ENCODE results near the gene RP9. TPM values are rescaled to one million over a fixed set of nuclear protein-coding genes. Genes with fewer than 3 reads are reported as not detected.

RP9 gene
- total and polyA plus RNA-seq, 12 donors = 4.2 to 23.0 (median 12.1) TPM

DNA sequence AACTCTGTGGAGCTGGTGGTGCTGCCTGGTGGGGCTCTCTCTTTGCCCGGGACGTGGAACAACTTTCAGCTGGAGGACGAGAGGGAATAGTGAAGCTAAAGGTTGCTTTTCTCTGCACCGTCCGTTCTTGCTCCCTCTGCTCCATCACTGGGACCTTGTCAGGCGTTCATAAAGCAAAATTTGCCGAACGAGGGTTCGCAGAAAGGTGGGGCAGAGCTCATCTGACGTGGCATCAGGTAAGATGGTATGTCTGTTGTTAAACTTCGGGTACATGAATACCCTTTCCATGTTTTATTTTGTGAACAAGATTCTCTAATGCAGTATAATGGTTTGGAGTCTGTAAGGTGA lies 20.6 kb upstream of the RP9 start:
- TF ChIP-seq POLR2A (IDR thresholded peaks at IDR 0.05) (no peak), CTCF (IDR thresholded peaks at IDR 0.05) (no peak)
- peak overlapping the region in 3 of 5 donors; percentile 80 to 88 (median 83) for H3K27ac ChIP-seq
- no peaks in the 10 kb centered on the region for H3K27me3 ChIP-seq
- H3K4me3 ChIP-seq = peak overlapping the region; percentile 61 to 72 (median 70)
- no peaks in the 10 kb centered on the region for H3K36me3 ChIP-seq (replicated peaks in 1 of 2)
- intact Hi-C loops (cut with DNase I) = no loop called here
- peaks cover 0 to 21% of the 10 kb centered on the region in 2 donors for H3K4me1 ChIP-seq (replicated peaks in 1 of 2)
- DNase-seq = peak in 1 of 7 donors; percentile 16
- H3K9me3 ChIP-seq (replicated peaks in 1 of 3) = no peaks in the 10 kb centered on the region
- WGBS, 4 donors = 0 to 1% (median 0%) methylated on average over 11 of the region's 11 CpGs

DNA sequence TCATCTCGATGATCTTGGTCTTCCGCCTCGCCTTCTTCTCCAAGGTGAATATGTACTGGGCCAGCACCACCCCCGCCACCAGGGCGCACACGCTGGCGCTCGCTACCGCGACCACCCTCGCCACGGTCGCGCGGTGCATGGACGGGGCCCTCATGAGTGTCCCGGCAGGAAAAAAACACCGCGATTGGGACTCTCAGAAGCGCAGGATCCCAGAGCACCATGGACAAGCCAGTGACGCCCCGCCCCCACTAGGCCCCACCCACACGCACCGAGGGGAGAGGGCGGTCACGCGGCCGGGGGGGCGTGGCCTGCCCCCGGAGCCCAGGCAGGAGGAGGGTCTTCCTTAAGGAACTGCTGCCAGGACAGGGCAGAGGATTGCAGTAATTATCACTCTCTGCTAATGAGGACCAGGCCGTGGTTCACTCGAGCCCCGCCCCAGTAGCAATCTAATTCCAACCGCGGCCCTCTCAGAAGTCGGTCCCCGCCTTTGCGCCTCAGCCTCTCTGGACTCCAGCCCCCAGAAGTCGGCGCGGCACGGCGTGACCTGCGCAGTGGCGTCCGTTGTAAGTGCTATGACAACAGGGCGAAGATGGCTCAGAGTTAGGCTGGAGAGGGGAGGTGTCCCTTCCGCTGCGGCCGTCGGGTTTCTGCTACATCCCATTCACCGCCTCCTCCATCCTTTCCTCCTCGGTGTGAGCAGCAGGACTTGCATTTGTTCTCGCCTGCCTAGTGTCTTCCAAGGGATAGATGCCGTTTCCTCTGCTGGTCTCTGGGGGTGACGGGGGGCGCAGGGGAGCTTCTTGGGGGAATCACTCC lies 20.0 kb upstream of the RP9 start, which contains the start of gene BBS9:
TSS of gene BBS9 (plus strand) at position 575 of the 816 bp plus-strand sequence. CDS start 16,689 bp downstream, outside the sequence.
- intact Hi-C loops (cut with DNase I) = no loop called here
- peak; percentile 95 to 97 (median 96) for DNase-seq
- peak within 1 kb of the TSS; percentile 61 to 72 (median 70) for H3K4me3 ChIP-seq
- TF ChIP-seq POLR2A (IDR thresholded peaks at IDR 0.05) (peak in 1 of 2 donors; percentile 47), CTCF (IDR thresholded peaks at IDR 0.05) (peak in 1 of 6 experiments; percentile 16)
- no peaks in the 10 kb centered on the region for H3K36me3 ChIP-seq (replicated peaks in 1 of 2)
- peaks cover 0 to 21% of the 10 kb centered on the region in 2 donors for H3K4me1 ChIP-seq (replicated peaks in 1 of 2)
- no peaks in the 10 kb centered on the region for H3K27me3 ChIP-seq
- WGBS, 4 donors = 0% methylated on average over 41 to 57 of the region's 57 CpGs
- peak within 1 kb of the TSS; percentile 51 to 88 (median 80) for H3K27ac ChIP-seq
- H3K9me3 ChIP-seq (replicated peaks in 1 of 3) = no peaks in the 10 kb centered on the region

- Histone ChIP-seq H3K4me1 (replicated peaks in 1 of 2) (peaks cover 0 to 21% of the 10 kb centered on the region in 2 donors), H3K36me3 (replicated peaks in 1 of 2) (no peaks in the 10 kb centered on the region), H3K9me3 (replicated peaks in 1 of 3) (no peaks in the 10 kb centered on the region), H3K27ac (peak overlapping the region; percentile 51 to 88 (median 80)), H3K4me3 (peak overlapping the region; percentile 61 to 72 (median 70)), H3K27me3 (no peaks in the 10 kb centered on the region)
- DNase-seq = no peak
- 0 to 2% (median 0%) methylated on average over 3 of the region's 3 CpGs for WGBS, 4 donors
- intact Hi-C loops (cut with DNase I) = no loop called here
- TF ChIP-seq CTCF (IDR thresholded peaks at IDR 0.05) = no peak
- TF ChIP-seq POLR2A (IDR thresholded peaks at IDR 0.05) = no peak
Measured at GRCh38 chr7:33128631-33128989, 19.4 kb upstream of the RP9 start.

DNA sequence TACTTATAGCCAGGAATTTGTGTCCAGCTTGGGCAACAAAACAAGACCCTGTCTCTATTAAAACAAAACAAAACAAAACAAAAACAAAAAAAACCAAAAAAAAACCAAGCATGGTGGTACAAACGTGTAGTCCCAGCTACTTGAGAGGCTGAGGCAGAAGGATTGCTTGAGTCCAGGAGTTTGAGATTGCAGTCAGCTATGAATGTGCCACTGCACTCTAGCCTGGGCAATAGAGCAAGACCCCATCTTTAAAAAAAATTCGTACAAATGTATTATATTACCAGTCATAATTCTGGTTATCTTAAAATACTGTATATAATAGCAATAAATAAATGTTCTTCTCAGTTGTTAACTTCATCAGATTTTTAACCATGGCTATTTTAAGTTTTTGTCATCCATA lies 17.9 kb upstream of the RP9 start:
- DNase-seq = no peak
- WGBS, 4 donors = 58 to 78% (median 65%) methylated on average over 2 of the region's 2 CpGs

More for the DNA sequence above, 17.9 kb upstream of the RP9 start:
- Histone ChIP-seq H3K27ac (no peak overlapping the region), H3K9me3 (replicated peaks in 1 of 3) (no peaks in the 10 kb centered on the region), H3K27me3 (no peaks in the 10 kb centered on the region), H3K36me3 (replicated peaks in 1 of 2) (no peaks in the 10 kb centered on the region), H3K4me1 (replicated peaks in 1 of 2) (peaks cover 0 to 21% of the 10 kb centered on the region in 2 donors), H3K4me3 (no peak overlapping the region)
- intact Hi-C loops (cut with DNase I) = no loop called here
- no peak for TF ChIP-seq CTCF (IDR thresholded peaks at IDR 0.05)
- TF ChIP-seq POLR2A (IDR thresholded peaks at IDR 0.05) = no peak

Data from adrenal gland (tissue), 12 donors.